Upper lobe of right lung (tissue), 1 donor: Measurements from ENCODE around the gene PARP6. TPM values are rescaled to one million over a fixed set of nuclear protein-coding genes. Genes with fewer than 3 reads are reported as not detected.

ENCODE experiments used
- ATAC-seq: fragments of 200-7000 bp; cut with Tn5 transposase; one replicate; pipeline ENCODE4 v1.9.1; 2020; ENCODE audit warnings: mild to moderate bottlenecking, moderate library complexity
- DNase-seq: peaks from one replicate; pipeline ENCODE4 v3.0.0-alpha.2; 2020
- H3K27ac ChIP-seq: fragments of 200-600 bp; one replicate; pipeline ENCODE4 v1.8.0; 2022
- H3K27me3 ChIP-seq: fragments of 200-600 bp; one replicate; pipeline ENCODE4 v1.8.0; 2022; ENCODE audit warnings: mild to moderate bottlenecking
- H3K36me3 ChIP-seq: fragments of 200-600 bp; one replicate; pipeline ENCODE4 v1.8.0; 2022
- H3K4me1 ChIP-seq: fragments of 200-600 bp; one replicate; pipeline ENCODE4 v1.8.0; 2022
- H3K4me3 ChIP-seq: fragments of 200-600 bp; one replicate; pipeline ENCODE4 v1.8.0; 2022; ENCODE audit warnings: mild to moderate bottlenecking
- H3K9me3 ChIP-seq: fragments of 200-600 bp; one replicate; pipeline ENCODE4 v1.8.0; 2022
- CTCF ChIP-seq: fragments of 200-600 bp; IDR thresholded peaks from one replicate; pipeline ENCODE4 v1.8.0; 2022; ENCODE audit warnings: antibody characterized with exemption
- intact Hi-C: fragments of 100-400 bp; cut with DNase I; formaldehyde crosslinking; loops from one replicate; pipeline ENCODE4 v1.11.0; 2022
- total RNA-seq: library from RNA; stranded (reverse); fragmentation: NEBNext Ultra II Directional; extraction: Animal tissue kit (Norgen Biotek cat#: 25700); gene quantifications from one replicate; pipeline ENCODE4 v1.2.1, GENCODE V29; 2021
- donor health status: DM: no; HTN: yes; CAD: no; lungs with severe emphysema.

PARP6 gene
- total RNA-seq, 1 donor from 2014 or later, result 87.9 TPM

DNA sequence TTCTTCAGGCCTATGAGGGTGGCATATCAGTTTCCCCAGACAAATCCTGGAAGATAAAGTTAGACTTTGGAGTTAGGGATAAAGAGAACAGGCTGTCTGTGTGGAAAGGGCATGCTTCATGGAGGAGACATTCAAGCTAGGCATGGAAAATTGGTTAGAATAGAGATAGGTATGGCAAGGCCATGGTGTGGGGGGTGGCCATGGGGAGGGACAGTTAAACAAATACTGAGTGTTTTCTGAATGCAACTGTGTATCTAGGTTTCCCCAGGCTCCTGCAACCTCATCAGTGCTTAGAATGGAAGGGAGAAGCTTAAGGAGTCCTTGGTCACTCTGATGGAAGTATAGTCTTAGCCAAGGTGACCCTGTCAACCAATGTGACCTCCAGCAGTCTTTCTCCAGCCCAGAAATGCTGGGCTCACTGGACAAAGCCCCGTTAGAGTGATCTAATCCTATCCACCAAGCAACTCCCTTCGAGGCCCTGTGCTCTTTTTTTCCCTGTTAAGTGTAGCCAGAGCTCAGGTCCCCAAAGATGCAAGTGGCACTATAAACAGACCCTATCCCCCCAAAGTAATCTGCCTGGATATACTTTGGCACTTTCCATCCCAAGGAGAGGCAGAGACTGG is 35.9 kb downstream of the PARP6 start:
- Histone ChIP-seq H3K27me3 (no peaks in the 10 kb centered on the region), H3K4me1 (peaks cover 14% of the 10 kb centered on the region), H3K27ac (no peak overlapping the region), H3K36me3 (peaks cover 17% of the 10 kb centered on the region), H3K4me3 (no peak overlapping the region), H3K9me3 (no peaks in the 10 kb centered on the region)
- ATAC-seq (no peak), DNase-seq (no peak)
- intact Hi-C loops, result no loop called here
- TF ChIP-seq CTCF, result no peak

DNA sequence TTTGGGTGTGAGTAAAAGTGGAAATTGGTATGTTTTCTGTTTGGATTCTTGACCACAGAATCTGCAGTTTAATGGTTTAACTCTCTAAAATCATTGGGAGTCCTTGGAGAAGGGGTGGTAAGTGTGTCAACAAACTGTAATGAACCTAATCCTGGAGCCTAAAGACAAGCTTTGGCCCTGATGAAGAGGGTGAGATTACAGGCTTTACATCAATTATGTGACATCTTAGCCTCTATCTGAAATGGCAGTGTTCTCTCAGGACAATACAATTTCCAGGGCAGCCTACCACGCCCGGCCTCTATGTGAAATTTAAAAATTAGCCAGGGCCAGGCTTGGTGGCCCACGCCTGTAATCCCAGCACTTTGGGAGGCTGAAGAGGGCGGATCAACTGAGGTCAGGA is 37.1 kb downstream of the PARP6 start:
- intact Hi-C loops, result no loop called here
- H3K4me3 ChIP-seq, result no peak overlapping the region
- H3K9me3 ChIP-seq, result no peaks in the 10 kb centered on the region
- TF ChIP-seq CTCF, result no peak
- peaks cover 8% of the 10 kb centered on the region for H3K36me3 ChIP-seq
- H3K27me3 ChIP-seq, result no peaks in the 10 kb centered on the region
- ATAC-seq (no peak), DNase-seq (no peak)
- no peak overlapping the region for H3K27ac ChIP-seq
- peaks cover 14% of the 10 kb centered on the region for H3K4me1 ChIP-seq

- Histone ChIP-seq H3K27ac (no peak overlapping the region), H3K4me1 (peaks cover 22% of the 10 kb centered on the region), H3K9me3 (no peaks in the 10 kb centered on the region), H3K27me3 (no peaks in the 10 kb centered on the region), H3K4me3 (no peak overlapping the region), H3K36me3 (no peaks in the 10 kb centered on the region)
- TF ChIP-seq CTCF, result no peak
- ATAC-seq, result no peak
- intact Hi-C loops, result no loop called here
- no peak for DNase-seq
Measured at GRCh38 chr15:72233769-72234168, 38.6 kb downstream of the PARP6 start.

DNA sequence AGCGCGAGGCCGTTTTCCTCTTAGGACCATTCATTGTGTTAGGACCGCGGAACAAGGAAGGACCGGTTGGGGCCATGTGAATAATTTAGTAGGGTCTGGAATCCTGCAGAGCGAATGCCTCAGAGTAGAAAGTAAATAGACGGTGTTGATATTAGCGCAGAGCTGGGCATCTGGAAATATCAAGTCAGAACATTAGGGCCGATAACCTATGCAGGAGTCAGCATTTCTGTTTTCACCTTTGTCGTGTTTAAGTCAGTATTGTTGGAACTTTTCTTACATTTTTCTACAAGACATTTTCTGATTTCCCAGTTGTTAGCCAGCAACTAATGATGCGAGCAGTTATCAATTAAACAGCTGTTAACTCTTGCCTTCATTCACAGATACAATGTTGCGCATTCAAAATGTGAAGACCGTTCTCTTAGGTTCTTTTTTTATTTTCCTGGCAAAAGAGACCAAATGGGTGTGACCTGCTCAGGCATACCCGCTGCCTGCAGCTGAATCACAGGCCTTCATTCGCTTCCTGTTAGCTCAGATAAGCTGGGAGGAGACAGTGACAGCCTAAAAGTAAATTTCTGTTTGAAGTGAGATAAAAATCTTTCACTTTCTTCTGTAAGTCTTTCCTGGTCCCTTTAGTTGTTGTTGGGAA is 40.4 kb downstream of the PARP6 start:
- no peaks in the 10 kb centered on the region for H3K27me3 ChIP-seq
- TF ChIP-seq CTCF, result no peak
- H3K4me1 ChIP-seq, result peaks cover 39% of the 10 kb centered on the region
- H3K36me3 ChIP-seq, result no peaks in the 10 kb centered on the region
- H3K4me3 ChIP-seq, result peak overlapping the region; percentile 100
- ATAC-seq, result peak; percentile 1
- intact Hi-C loops, result no loop called here
- H3K27ac ChIP-seq, result peak overlapping the region; percentile 92
- no peaks in the 10 kb centered on the region for H3K9me3 ChIP-seq
- DNase-seq, result no peak

GRCh38 chr15:72231066-72231832 is 41.1 kb downstream of the PARP6 start, which contains the start of gene PKM:
Gene PKM (minus strand): TSS chr15:72231190. CDS start chr15:72219097, 12,093 bp downstream.
- no peak for TF ChIP-seq CTCF
- no peaks in the 10 kb centered on the region for H3K9me3 ChIP-seq
- H3K4me1 ChIP-seq, result peaks cover 46% of the 10 kb centered on the region
- peak within 1 kb of the TSS; percentile 100 for H3K4me3 ChIP-seq
- ATAC-seq (peak; percentile 90), DNase-seq (peak; percentile 99)
- no peaks in the 10 kb centered on the region for H3K27me3 ChIP-seq
- intact Hi-C loops, result no loop called here
- H3K36me3 ChIP-seq, result no peaks in the 10 kb centered on the region
- peak within 1 kb of the TSS; percentile 92 for H3K27ac ChIP-seq
